WTC11 (cell line): Measurements from ENCODE around the gene BBLN. TPM values are rescaled to one million over a fixed set of nuclear protein-coding genes. Genes with fewer than 3 reads are reported as not detected.
"Not testable (repeated sequence)": the region's sequence is repeated elsewhere in the genome, so short reads cannot be mapped to it uniquely, and the experiment has no call there.

Experiments used
- ATAC-seq: fragments of 200-7000 bp; cut with Tn5 transposase; 2 replicates; pipeline ENCODE4 v1.10.0; 2021; ENCODE audit warnings: mild to moderate bottlenecking, moderate library complexity
- CTCF ChIA-PET: fragments of 300-600 bp; sonication (Branson Sonifier 250); formaldehyde crosslinking; loops from one replicate; lab custom pipeline; 2021; ENCODE audit warnings: antibody characterized with exemption; lab: Charles Lee
- POLR2A ChIA-PET: fragments of 350-600 bp; sonication (Branson Sonifier 250); formaldehyde crosslinking; loops from one replicate; lab custom pipeline; 2021; ENCODE audit warnings: antibody characterized with exemption; lab: Charles Lee
- DNase-seq: peaks from one replicate; pipeline ENCODE4 v3.0.0; 2021; ENCODE audit warnings: low spot score
- H3K27ac Mint-ChIP-seq: 2 replicates; pipeline ENCODE4 v1.8.0; 2021; ENCODE audit warnings: mixed read lengths
- H3K27me3 Mint-ChIP-seq: 2 replicates; pipeline ENCODE4 v1.8.0; 2021; ENCODE audit warnings: low read depth, mild to moderate bottlenecking, moderate library complexity, mixed read lengths
- H3K36me3 Mint-ChIP-seq: 2 replicates; pipeline ENCODE4 v1.8.0; 2021; ENCODE audit warnings: mixed read lengths
- H3K4me1 Mint-ChIP-seq: 2 replicates; pipeline ENCODE4 v1.8.0; 2022; ENCODE audit warnings: mixed read lengths
- H3K4me3 Mint-ChIP-seq: 2 replicates; pipeline ENCODE4 v1.8.0; 2021; ENCODE audit warnings: mild to moderate bottlenecking, moderate library complexity, mixed read lengths
- H3K9me3 Mint-ChIP-seq: 2 replicates; pipeline ENCODE4 v1.8.0; 2021; ENCODE audit warnings: mixed read lengths
- GABPB1 ChIP-seq: sonication (generic); formaldehyde crosslinking; IDR thresholded peaks from 2 replicates; pipeline ENCODE4 v1.8.1; 2023; ENCODE audit warnings: mild to moderate bottlenecking, missing genetic modification reagents
- TEAD1 ChIP-seq: sonication (generic); formaldehyde crosslinking; IDR thresholded peaks from 2 replicates; pipeline ENCODE4 v1.8.0; 2022; ENCODE audit warnings: mild to moderate bottlenecking, missing genetic modification reagents
- ZNF232 ChIP-seq: sonication (generic); formaldehyde crosslinking; IDR thresholded peaks from 2 replicates; pipeline ENCODE4 v1.8.0; 2022; ENCODE audit warnings: mild to moderate bottlenecking, missing genetic modification reagents
- total RNA-seq: library from RNA; stranded (reverse); gene quantifications from 3 replicates; pipeline ENCODE4 v1.2.3, GENCODE V29; 2021
- TF ChIP-seq, protein P1 (sequence below): fragments of 200-600 bp; IDR thresholded peaks from 2 replicates; pipeline ENCODE4 v1.8.0; 2022; ENCODE audit warnings: antibody characterized with exemption
- TF ChIP-seq, protein P2 (sequence below): fragments of 250-450 bp; sonication (Bioruptor Pico); IDR thresholded peaks from 2 replicates; pipeline ENCODE4 v2.1.2; 2022; ENCODE audit warnings: mild to moderate bottlenecking, moderate library complexity
- TF ChIP-seq, protein P3 (sequence below): fragments of 250-450 bp; sonication (Bioruptor Pico); IDR thresholded peaks from 2 replicates; pipeline ENCODE4 v1.8.0; 2021; ENCODE audit warnings: mild to moderate bottlenecking
- TF ChIP-seq, protein P4 (sequence below): fragments of 250-450 bp; sonication (Bioruptor Pico); IDR thresholded peaks from 2 replicates; pipeline ENCODE4 v1.9.0; 2021; ENCODE audit warnings: mild to moderate bottlenecking

Gene BBLN
- total RNA-seq, 1 experiment from 2014 or later = 77.1 TPM

DNA sequence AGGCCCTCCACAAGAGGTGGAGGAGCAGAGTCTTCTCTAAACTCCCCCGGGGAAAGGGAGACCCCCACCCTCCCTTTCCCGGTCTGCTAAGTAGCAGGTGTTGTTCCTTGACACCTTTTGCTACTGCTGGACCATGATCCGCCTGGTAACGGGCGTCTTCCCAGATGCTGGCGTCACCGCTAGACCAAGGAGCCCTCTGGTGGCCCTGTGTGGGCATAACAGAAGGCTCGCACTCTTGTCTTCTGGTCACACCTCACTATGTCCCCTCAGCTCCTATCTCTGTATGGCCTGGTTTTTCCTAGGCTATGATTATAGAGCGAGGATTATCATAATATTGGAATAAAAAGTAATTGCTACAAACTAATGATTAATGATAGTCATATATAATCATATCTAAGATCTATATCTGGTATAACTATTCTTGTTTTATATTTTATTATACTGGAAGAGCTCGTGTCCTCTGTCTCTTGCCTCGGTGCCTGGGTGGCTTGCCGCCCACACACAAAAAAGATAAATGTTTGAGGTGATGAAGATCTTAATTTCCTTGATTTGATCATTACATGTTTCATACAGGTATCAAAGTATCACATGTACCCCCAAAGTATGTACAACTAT lies 30.0 kb upstream of the BBLN start:
- TF ChIP-seq, protein P1, sequence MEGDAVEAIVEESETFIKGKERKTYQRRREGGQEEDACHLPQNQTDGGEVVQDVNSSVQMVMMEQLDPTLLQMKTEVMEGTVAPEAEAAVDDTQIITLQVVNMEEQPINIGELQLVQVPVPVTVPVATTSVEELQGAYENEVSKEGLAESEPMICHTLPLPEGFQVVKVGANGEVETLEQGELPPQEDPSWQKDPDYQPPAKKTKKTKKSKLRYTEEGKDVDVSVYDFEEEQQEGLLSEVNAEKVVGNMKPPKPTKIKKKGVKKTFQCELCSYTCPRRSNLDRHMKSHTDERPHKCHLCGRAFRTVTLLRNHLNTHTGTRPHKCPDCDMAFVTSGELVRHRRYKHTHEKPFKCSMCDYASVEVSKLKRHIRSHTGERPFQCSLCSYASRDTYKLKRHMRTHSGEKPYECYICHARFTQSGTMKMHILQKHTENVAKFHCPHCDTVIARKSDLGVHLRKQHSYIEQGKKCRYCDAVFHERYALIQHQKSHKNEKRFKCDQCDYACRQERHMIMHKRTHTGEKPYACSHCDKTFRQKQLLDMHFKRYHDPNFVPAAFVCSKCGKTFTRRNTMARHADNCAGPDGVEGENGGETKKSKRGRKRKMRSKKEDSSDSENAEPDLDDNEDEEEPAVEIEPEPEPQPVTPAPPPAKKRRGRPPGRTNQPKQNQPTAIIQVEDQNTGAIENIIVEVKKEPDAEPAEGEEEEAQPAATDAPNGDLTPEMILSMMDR = 0 out of 2 replicates have a peak, but pooled peaks have one; percentile 29
- H3K4me3 Mint-ChIP-seq, H3K27ac Mint-ChIP-seq, POLR2A ChIA-PET, H3K36me3 Mint-ChIP-seq, ATAC-seq: not testable (repeated sequence)
- CTCF ChIA-PET = interaction anchor here (0.8 to 3.0 kb wide), 4 partner anchors 12 to 22 kb away, joined by 3 to 53 read pairs (median 6); no protein-coding TSS in a partner anchor
- Mint-ChIP-seq H3K27me3 (peaks cover 36% of the 10 kb centered on the region), H3K9me3 (peaks cover 18% of the 10 kb centered on the region), H3K4me1 (peaks cover 17% of the 10 kb centered on the region)
- DNase-seq = peak; percentile 80

DNA sequence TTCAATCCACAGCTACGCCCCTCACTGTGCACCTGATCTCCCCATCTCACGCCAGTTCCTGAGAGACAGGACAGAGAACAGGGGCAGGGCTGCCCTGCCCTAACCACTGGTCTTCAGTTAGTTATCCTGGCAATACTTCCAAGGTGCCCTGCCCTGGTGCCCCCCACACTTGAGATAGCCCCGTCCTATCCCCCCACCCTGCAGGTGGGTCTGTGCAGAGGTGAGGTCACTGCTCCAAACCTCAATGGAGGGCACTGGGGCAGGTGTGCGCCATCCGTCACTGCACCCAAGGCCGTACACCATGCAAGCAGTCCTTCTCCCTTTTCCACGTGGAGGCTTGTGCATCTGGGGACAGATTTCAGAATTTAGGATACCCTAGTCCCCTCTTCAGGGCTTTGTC lies 29.4 kb upstream of the BBLN start:
- Mint-ChIP-seq H3K27me3 (peaks cover 40% of the 10 kb centered on the region), H3K4me1 (peaks cover 13% of the 10 kb centered on the region), H3K9me3 (peaks cover 18% of the 10 kb centered on the region)
- POLR2A ChIA-PET, ATAC-seq, H3K4me3 Mint-ChIP-seq, DNase-seq, H3K36me3 Mint-ChIP-seq, H3K27ac Mint-ChIP-seq: not testable (repeated sequence)
- CTCF ChIA-PET = interaction anchor here (0.8 to 2.9 kb wide), 3 partner anchors 13 to 21 kb away, joined by 3 to 9 read pairs (median 3); no protein-coding TSS in a partner anchor

DNA sequence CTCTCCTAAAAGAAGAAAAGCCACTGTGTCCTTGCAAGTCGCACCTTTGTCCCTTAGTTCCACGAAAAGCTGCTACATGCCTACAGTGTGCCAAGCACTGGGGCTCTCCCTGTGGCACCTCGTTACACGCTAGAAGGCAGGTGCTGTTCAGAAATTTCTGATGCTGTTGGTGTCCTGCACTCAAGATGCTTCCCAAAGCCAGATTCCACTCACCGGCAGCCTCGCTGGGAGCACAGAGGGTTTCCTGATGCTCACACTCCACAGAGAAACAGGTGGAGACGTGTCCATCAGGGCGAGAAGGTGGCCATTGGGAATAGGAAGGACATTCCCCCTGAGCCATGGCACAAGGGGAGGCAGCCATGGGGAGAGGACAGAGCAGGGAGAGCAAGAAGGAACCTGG lies 28.7 kb upstream of the BBLN start:
- peaks cover 18% of the 10 kb centered on the region for H3K9me3 Mint-ChIP-seq
- H3K27ac Mint-ChIP-seq, POLR2A ChIA-PET, H3K4me3 Mint-ChIP-seq, H3K36me3 Mint-ChIP-seq, DNase-seq, ATAC-seq, H3K4me1 Mint-ChIP-seq: not testable (repeated sequence)
- CTCF ChIA-PET = interaction anchor here (2.9 kb wide), 1 partner anchor 14 kb away, joined by 9 read pairs; no protein-coding TSS in a partner anchor
- peaks cover 40% of the 10 kb centered on the region for H3K27me3 Mint-ChIP-seq

DNA sequence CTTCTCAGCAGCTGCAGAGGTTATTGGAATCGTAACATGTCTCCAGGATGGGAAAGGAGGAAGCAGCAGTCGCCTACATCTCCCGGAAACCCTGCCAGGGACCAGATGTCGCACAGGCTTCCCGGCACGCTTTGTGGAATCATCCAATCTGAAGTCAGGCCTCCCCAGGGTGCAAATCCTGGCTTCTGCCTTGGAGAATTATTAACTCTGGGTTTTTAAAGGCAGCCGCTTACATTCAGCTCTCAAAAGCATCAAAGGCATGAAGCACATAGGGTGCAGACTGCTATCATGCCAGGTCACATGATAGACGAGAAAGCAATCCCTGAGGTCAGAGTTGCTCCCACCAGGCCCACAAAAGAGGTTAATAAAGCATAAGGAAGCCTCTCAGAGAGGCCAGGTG lies 27.9 kb upstream of the BBLN start:
- H3K4me1 Mint-ChIP-seq, POLR2A ChIA-PET, ATAC-seq, H3K4me3 Mint-ChIP-seq, DNase-seq, H3K36me3 Mint-ChIP-seq, H3K27ac Mint-ChIP-seq: not testable (repeated sequence)
- peaks cover 18% of the 10 kb centered on the region for H3K9me3 Mint-ChIP-seq
- H3K27me3 Mint-ChIP-seq = peaks cover 41% of the 10 kb centered on the region
- CTCF ChIA-PET = interaction anchor here (2.9 kb wide), 1 partner anchor 14 kb away, joined by 9 read pairs; no protein-coding TSS in a partner anchor
- 0 out of 2 replicates have a peak, but pooled peaks have one; percentile 9 for TF ChIP-seq GABPB1 (CRISPR knock-in tag)

DNA sequence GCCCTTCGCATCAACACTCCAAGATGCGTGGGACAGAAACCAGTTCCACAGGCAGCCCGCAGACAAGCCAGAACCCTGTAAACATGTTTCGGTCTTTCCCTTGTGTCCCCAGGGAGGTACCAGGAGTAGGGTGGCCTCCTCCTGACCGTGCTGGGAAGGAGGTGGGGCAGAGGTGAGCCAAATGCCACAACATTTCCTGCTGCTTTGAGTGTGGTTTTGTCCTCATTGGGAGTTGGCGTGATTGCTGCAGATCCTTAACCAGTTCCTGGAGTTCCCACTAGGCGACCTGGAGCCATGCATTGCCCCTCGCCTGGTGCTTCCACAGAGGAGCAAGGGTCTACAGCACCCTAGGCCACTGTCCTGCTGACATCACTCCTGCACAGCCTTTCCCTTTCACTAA lies 24.5 kb upstream of the BBLN start:
- H3K9me3 Mint-ChIP-seq, H3K27ac Mint-ChIP-seq, H3K4me3 Mint-ChIP-seq, H3K36me3 Mint-ChIP-seq, H3K4me1 Mint-ChIP-seq, DNase-seq, POLR2A ChIA-PET: not testable (repeated sequence)
- peaks cover 30% of the 10 kb centered on the region for H3K27me3 Mint-ChIP-seq
- CTCF ChIA-PET = interaction anchor here (1.1 to 2.1 kb wide), 4 partner anchors 10 to 18 kb away, joined by 3 to 11 read pairs (median 5); no protein-coding TSS in a partner anchor
- peak; percentile 51; the same call in 1 of the 2 replicates for ATAC-seq

DNA sequence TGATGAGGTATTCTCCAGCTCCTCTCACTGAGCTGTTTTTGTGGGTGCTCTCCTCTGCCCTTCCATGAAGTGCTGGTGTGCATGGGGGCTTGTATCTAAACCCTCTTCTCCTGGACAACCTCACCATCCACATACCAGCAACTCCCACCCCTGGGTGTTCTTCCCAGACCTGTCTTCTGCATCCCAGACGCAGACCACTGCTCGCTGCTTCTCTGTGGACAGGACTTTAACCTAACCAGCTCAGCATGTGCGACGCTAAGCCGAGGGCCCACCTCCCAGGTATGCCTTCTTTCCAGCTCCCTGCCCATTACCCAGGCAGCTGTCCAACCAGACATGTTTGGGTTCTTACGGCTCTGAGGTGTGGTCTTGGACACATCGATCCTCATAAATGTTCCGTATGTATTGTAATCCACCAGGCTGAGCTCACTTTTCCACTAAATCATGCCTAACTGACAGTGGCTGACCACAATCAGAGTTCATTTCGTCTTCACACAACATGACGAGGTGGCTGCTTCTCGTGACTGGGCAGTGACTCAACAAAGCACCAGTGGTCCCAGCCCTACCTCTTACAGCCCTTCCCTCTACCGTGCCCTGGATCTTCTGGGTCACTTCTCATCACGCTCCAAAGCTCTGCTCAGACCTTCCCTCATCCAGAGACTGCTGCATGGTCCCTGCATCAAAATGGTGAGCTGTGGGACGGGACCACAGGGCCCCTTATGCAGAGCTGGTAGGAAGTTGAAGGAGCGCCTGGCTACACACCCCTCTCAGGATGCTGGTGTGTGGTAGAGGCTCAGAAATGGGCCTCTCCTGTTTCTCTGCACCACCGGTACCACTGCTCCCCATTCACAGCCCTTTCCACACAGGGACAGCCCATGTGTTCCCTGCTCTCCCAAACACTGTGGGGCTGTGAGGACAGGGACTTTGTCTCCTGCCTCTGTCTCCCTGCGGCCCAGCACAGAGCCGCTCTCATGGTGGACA lies 23.0 kb upstream of the BBLN start:
- no peak overlapping the region for H3K4me3 Mint-ChIP-seq
- no peak; the same call in 1 of the 2 replicates for ATAC-seq
- H3K27me3 Mint-ChIP-seq = peaks cover 30% of the 10 kb centered on the region
- ChIA-PET CTCF (interaction anchor here (0.7 to 2.1 kb wide), 10 partner anchors 9 to 23 kb away, joined by 3 to 11 read pairs (median 4); partner anchors contain the start of genes BBLN and LCN2), POLR2A (no interaction called here)
- no peak for DNase-seq
- H3K9me3 Mint-ChIP-seq = peaks cover 9% of the 10 kb centered on the region; the same call in 1 of the 2 replicates
- H3K27ac Mint-ChIP-seq = no peak overlapping the region
- peaks cover 6% of the 10 kb centered on the region; the same call in 1 of the 2 replicates for H3K4me1 Mint-ChIP-seq
- H3K36me3 Mint-ChIP-seq = no peaks in the 10 kb centered on the region
- TF ChIP-seq, protein P2, sequence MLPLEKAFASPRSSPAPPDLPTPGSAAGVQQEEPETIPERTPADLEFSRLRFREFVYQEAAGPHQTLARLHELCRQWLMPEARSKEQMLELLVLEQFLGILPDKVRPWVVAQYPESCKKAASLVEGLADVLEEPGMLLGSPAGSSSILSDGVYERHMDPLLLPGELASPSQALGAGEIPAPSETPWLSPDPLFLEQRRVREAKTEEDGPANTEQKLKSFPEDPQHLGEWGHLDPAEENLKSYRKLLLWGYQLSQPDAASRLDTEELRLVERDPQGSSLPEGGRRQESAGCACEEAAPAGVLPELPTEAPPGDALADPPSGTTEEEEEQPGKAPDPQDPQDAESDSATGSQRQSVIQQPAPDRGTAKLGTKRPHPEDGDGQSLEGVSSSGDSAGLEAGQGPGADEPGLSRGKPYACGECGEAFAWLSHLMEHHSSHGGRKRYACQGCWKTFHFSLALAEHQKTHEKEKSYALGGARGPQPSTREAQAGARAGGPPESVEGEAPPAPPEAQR (CRISPR knock-in tag) = no peak
- TF ChIP-seq, protein P3, sequence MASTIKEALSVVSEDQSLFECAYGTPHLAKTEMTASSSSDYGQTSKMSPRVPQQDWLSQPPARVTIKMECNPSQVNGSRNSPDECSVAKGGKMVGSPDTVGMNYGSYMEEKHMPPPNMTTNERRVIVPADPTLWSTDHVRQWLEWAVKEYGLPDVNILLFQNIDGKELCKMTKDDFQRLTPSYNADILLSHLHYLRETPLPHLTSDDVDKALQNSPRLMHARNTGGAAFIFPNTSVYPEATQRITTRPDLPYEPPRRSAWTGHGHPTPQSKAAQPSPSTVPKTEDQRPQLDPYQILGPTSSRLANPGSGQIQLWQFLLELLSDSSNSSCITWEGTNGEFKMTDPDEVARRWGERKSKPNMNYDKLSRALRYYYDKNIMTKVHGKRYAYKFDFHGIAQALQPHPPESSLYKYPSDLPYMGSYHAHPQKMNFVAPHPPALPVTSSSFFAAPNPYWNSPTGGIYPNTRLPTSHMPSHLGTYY = no peak
- TF ChIP-seq TEAD1 (no peak), ZNF232 (no peak)
- TF ChIP-seq, protein P4, sequence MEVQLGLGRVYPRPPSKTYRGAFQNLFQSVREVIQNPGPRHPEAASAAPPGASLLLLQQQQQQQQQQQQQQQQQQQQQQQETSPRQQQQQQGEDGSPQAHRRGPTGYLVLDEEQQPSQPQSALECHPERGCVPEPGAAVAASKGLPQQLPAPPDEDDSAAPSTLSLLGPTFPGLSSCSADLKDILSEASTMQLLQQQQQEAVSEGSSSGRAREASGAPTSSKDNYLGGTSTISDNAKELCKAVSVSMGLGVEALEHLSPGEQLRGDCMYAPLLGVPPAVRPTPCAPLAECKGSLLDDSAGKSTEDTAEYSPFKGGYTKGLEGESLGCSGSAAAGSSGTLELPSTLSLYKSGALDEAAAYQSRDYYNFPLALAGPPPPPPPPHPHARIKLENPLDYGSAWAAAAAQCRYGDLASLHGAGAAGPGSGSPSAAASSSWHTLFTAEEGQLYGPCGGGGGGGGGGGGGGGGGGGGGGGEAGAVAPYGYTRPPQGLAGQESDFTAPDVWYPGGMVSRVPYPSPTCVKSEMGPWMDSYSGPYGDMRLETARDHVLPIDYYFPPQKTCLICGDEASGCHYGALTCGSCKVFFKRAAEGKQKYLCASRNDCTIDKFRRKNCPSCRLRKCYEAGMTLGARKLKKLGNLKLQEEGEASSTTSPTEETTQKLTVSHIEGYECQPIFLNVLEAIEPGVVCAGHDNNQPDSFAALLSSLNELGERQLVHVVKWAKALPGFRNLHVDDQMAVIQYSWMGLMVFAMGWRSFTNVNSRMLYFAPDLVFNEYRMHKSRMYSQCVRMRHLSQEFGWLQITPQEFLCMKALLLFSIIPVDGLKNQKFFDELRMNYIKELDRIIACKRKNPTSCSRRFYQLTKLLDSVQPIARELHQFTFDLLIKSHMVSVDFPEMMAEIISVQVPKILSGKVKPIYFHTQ (CRISPR knock-in tag) = no peak
